Right cardiac atrium (tissue), 5 donors: ENCODE measurements around the gene CTNS. TPM values are rescaled to one million over a fixed set of nuclear protein-coding genes. Genes with fewer than 3 reads are reported as not detected.

Experiments used
- ATAC-seq, 2 donors: fragments of 200-7000 bp; cut with Tn5 transposase; one replicate each; pipeline versions ENCODE4 v1.8.0 to v1.9.1; 2020; ENCODE audit warnings: moderate library complexity in 2 of 2, mild to moderate bottlenecking in 1 of 2
- DNase-seq, 3 donors: peaks; one replicate each; pipeline ENCODE4 v3.0.0-alpha.2; 2020
- H3K27ac ChIP-seq: one replicate; pipeline ENCODE4 v1.5.1; 2013; ENCODE audit warnings: mild to moderate bottlenecking, low read length, control low read depth, moderate library complexity
- H3K27me3 ChIP-seq: one replicate; pipeline ENCODE4 v1.6.1; 2013; ENCODE audit not compliant: control insufficient read depth, insufficient read depth
- H3K4me1 ChIP-seq: one replicate; pipeline ENCODE4 v1.6.1; 2013; ENCODE audit warnings: low read length; ENCODE audit not compliant: control insufficient read depth, insufficient read depth
- H3K4me3 ChIP-seq: one replicate; pipeline ENCODE4 v1.5.1; 2013; ENCODE audit warnings: low read length, control low read depth
- H3K9me3 ChIP-seq: one replicate; pipeline ENCODE4 v1.6.1; 2013; ENCODE audit warnings: low read length; ENCODE audit not compliant: control insufficient read depth
- whole genome bisulfite sequencing: extraction: QIAGEN DNeasy Blood & Tissue Kit; methylation state at CpG from one replicate; pipeline ENCODE4 v1.1.7; 2013; 5-methylcytosine and 5-hydroxymethylcytosine counted together
- intact Hi-C, 4 donors: fragments of 100-400 bp; cut with DNase I; formaldehyde crosslinking; loops; one replicate each; pipeline versions ENCODE4 v1.11.0 to v1.14.0; 2022 to 2023
- polyA plus RNA-seq: library from polyadenylated mRNA; stranded (reverse); fragments of 200-250 nt; gene quantifications from one replicate; pipeline ENCODE4 v1.2.3, GENCODE V29; 2013
- total RNA-seq, 4 donors: library from RNA; stranded (reverse); fragmentation: NEBNext Ultra II Directional; extraction: Animal tissue kit (Norgen Biotek cat#: 25700); gene quantifications; one replicate each; pipeline ENCODE4 v1.2.1, GENCODE V29; 2021
- donor health status: healthy with polysubstance abuse.
- donor health status: DM: no; HTN: yes; CAD: no.
- donor health status: DM: no; HTN: no; CAD: no.
- donor health status: DM: no; HTN: yes; CAD: no; lungs with severe emphysema.
- donor health status: DM: yes; HTN: yes; CAD: no.

The CTNS gene
- total and polyA plus RNA-seq, 5 donors = 7.4 to 10.5 (median 7.9) TPM

- ATAC-seq (no peak), DNase-seq (no peak)
- H3K27me3 ChIP-seq = no peaks in the 10 kb centered on the region
- H3K27ac ChIP-seq = no peak overlapping the region
- WGBS = 86% methylated on average over 41 of the region's 44 CpGs
- no peaks in the 10 kb centered on the region for H3K4me1 ChIP-seq
- no peaks in the 10 kb centered on the region for H3K9me3 ChIP-seq
- H3K4me3 ChIP-seq = no peak overlapping the region
- intact Hi-C loops = no loop called here
Measured at GRCh38 chr17:3689262-3690093, 52.9 kb downstream of the CTNS start.

DNA sequence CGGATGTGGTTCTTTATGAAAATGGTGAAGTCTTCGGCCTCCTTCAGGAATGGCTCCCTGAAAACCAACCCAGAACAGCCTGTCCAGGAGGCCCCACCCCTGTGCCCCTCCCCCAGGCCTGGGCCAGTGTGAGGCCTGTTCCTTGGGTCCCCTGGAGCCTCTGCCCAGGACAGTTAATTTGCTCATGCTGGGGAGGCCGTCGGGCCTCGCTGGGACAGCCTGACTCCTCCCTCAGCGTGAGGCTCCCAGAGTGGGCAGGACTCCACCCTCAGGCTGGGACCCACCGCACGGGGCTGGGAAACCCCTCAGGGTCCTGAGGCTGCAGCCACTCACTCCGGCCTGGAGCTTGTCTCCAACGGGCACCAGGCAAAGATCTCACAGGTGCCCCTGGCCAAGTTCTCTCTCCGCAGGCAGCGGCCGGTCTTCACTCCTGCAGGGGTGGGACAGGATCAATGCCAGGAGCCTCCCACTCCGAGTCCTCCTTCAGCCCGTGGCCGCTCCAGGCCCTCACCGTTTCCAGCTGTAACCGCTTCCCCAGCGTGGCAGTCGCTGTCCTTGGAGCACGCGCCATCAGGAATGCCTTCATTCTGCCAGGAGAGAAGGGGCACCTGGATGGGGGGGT lies 53.6 kb downstream of the CTNS start:
- H3K27me3 ChIP-seq = no peaks in the 10 kb centered on the region
- H3K4me1 ChIP-seq = no peaks in the 10 kb centered on the region
- intact Hi-C loops = no loop called here
- ATAC-seq = no peak
- 70% methylated on average over 22 of the region's 22 CpGs for WGBS
- DNase-seq = no peak
- no peak overlapping the region for H3K27ac ChIP-seq
- H3K9me3 ChIP-seq = no peaks in the 10 kb centered on the region
- H3K4me3 ChIP-seq = no peak overlapping the region

- DNase-seq (no peak), ATAC-seq (no peak)
- no peak overlapping the region for H3K27ac ChIP-seq
- H3K4me3 ChIP-seq = no peak overlapping the region
- H3K27me3 ChIP-seq = no peaks in the 10 kb centered on the region
- WGBS = 62% methylated on average over 16 of the region's 16 CpGs
- H3K4me1 ChIP-seq = no peaks in the 10 kb centered on the region
- H3K9me3 ChIP-seq = no peaks in the 10 kb centered on the region
- intact Hi-C loops = no loop called here
Measured at GRCh38 chr17:3691617-3692067, 55.1 kb downstream of the CTNS start.

GRCh38 chr17:3692346-3692745 lies 55.8 kb downstream of the CTNS start:
- Histone ChIP-seq H3K27me3 (no peaks in the 10 kb centered on the region), H3K4me1 (no peaks in the 10 kb centered on the region), H3K4me3 (no peak overlapping the region), H3K27ac (no peak overlapping the region), H3K9me3 (no peaks in the 10 kb centered on the region)
- WGBS = 82% methylated on average over 9 of the region's 9 CpGs
- intact Hi-C loops = no loop called here
- ATAC-seq (no peak), DNase-seq (no peak)

- no peaks in the 10 kb centered on the region for H3K9me3 ChIP-seq
- no peak overlapping the region for H3K27ac ChIP-seq
- no peaks in the 10 kb centered on the region for H3K4me1 ChIP-seq
- no peaks in the 10 kb centered on the region for H3K27me3 ChIP-seq
- DNase-seq (no peak), ATAC-seq (no peak)
- H3K4me3 ChIP-seq = no peak overlapping the region
- intact Hi-C loops = no loop called here
- 49% methylated on average over 4 of the region's 4 CpGs for WGBS
Measured at GRCh38 chr17:3693141-3693540, 56.6 kb downstream of the CTNS start.

DNA sequence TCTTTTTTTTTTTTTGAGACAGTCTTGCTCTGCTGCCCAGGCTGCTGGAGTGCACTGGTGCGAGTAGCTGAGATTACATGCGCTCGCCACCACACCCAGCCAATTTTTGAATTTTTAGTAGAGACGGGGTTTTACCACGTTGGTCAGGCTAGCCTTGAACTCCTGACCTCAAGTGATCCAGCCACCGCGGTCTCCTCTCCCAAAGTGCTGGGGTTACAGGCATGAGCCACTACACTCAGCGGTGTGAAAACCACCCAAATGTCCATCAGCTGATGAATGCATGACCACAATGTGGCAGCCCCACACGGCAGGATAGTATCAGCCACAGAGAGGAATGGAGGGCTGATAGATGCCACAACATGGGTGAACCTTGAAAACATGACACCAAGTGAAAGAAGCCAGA lies 57.3 kb downstream of the CTNS start:
- no peak overlapping the region for H3K4me3 ChIP-seq
- intact Hi-C loops = no loop called here
- no peak overlapping the region for H3K27ac ChIP-seq
- WGBS = 76% methylated on average over 9 of the region's 9 CpGs
- ATAC-seq (no peak), DNase-seq (no peak)
- H3K9me3 ChIP-seq = no peaks in the 10 kb centered on the region
- H3K4me1 ChIP-seq = no peaks in the 10 kb centered on the region
- no peaks in the 10 kb centered on the region for H3K27me3 ChIP-seq

DNA sequence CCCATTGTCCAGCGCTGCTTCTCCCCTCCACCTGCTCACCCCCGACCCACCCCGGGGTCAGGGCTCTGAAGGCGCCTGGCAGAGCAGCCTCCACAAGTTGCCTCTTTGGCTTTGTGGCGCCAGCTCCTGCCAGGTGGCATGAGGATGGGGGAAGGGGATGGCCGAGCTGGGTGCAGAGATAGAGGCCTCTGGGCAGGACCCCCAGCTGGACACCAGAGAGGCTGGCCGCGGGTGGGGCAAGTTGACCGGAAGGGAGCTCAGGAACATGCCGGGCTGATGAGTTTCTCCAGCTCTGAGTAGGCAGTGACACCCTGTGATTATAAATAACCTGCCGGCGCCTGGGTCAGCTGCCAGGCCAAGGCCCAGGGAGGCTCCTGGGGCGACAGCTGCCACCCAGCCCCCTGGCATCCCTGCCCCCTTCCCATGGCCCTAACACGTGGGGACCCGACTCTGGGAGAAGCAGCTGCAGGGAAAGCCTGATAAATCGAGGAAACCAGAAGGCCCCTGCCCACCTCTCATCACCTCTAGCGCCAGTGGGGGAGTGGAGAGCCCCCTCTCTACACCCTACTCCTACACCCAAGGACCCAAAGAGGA lies 58.7 kb downstream of the CTNS start:
- intact Hi-C loops = no loop called here
- H3K27ac ChIP-seq = peak overlapping the region; percentile 28
- no peaks in the 10 kb centered on the region for H3K4me1 ChIP-seq
- no peaks in the 10 kb centered on the region for H3K9me3 ChIP-seq
- DNase-seq (peak; percentile 57 to 74 (median 63)), ATAC-seq (peak; percentile 79 to 80)
- H3K27me3 ChIP-seq = no peaks in the 10 kb centered on the region
- peak overlapping the region; percentile 53 for H3K4me3 ChIP-seq
- WGBS = 6% methylated on average over 17 of the region's 17 CpGs

DNA sequence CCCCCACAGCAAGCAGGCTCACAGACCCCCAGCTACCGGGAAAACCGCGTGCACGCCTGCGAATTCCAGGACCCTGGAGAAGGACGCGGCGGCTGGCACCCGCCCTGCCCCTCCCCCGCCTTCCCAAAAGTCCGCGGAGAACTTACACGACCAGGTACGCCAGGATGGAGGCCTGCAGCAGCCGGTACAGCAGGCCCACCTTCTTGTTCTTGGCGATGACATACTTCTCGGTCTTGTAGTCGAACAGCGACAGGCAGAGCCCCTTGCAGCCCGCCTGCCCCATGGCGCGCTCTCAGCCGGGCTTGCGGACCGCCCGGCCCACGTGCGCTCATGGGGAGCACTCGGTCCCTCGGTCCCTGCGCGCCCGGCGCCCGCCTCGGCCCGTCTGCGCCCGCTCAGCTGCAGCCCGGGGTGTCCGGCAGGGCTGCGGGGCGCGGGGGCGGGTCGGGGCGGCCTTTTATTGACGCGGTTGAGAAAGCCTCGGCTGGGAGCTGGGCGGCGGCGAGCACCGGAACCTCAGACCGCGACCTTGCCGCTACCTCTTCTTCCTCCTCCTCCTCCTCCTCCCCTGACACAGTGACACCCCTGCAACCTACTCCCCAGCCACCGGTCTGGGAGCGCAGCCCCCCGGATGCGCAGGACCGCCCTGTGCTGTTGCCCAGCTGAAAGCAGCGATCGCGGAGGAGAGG lies 59.3 kb downstream of the CTNS start, which contains the start of gene P2RX5:
TSS of gene P2RX5 (minus strand) at position 433 of the 689 bp plus-strand sequence. CDS start at position 283, 150 bp downstream.
- peak in 1 of 3 donors; percentile 66 for DNase-seq
- peak within 1 kb of the TSS; percentile 53 for H3K4me3 ChIP-seq
- H3K27me3 ChIP-seq = no peaks in the 10 kb centered on the region
- intact Hi-C loops = no loop called here
- H3K9me3 ChIP-seq = no peaks in the 10 kb centered on the region
- WGBS = 1% methylated on average over 65 of the region's 65 CpGs
- peak within 1 kb of the TSS; percentile 38 for H3K27ac ChIP-seq
- H3K4me1 ChIP-seq = no peaks in the 10 kb centered on the region
- peak; percentile 28 to 52 for ATAC-seq

GRCh38 chr17:3697103-3697476 lies 60.5 kb downstream of the CTNS start:
- 47% methylated on average over 12 of the region's 12 CpGs for WGBS
- Histone ChIP-seq H3K27me3 (no peaks in the 10 kb centered on the region), H3K4me3 (no peak overlapping the region), H3K4me1 (no peaks in the 10 kb centered on the region), H3K9me3 (no peaks in the 10 kb centered on the region), H3K27ac (no peak overlapping the region)
- no peak for DNase-seq
- peak in 1 of 2 donors; percentile 22 for ATAC-seq
- intact Hi-C loops = no loop called here

GRCh38 chr17:3698139-3698538 lies 61.6 kb downstream of the CTNS start:
- ATAC-seq (no peak), DNase-seq (no peak)
- Histone ChIP-seq H3K27me3 (no peaks in the 10 kb centered on the region), H3K9me3 (no peaks in the 10 kb centered on the region), H3K4me1 (no peaks in the 10 kb centered on the region), H3K27ac (no peak overlapping the region), H3K4me3 (no peak overlapping the region)
- intact Hi-C loops = no loop called here
- WGBS = 75% methylated on average over 4 of the region's 4 CpGs

DNA sequence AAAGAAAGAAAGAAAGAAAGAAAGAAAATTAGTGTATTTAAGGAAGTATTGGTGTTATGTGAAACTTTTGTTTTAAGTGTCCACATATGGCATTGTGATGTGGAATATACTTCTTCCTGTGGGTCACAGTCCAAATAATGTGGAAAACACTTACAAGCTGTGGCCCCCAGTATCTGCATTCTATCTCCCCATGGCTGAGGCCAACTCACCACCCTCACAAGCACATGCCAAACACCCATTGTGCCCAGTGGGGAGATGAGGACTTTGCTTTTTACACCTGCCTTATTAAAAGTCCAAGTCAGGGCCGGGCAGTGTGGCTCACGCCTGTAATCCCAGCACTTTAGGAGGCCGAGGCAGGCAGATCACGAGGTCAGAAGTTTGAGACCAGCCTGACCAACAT lies 63.4 kb downstream of the CTNS start:
- no peaks in the 10 kb centered on the region for H3K4me1 ChIP-seq
- no peak for ATAC-seq
- no peaks in the 10 kb centered on the region for H3K9me3 ChIP-seq
- no peak overlapping the region for H3K4me3 ChIP-seq
- no peaks in the 10 kb centered on the region for H3K27me3 ChIP-seq
- H3K27ac ChIP-seq = no peak overlapping the region
- 89% methylated on average over 4 of the region's 4 CpGs for WGBS
- no peak for DNase-seq
- intact Hi-C loops = no loop called here
